ENCODE data around the gene C16orf82. TPM values are rescaled to one million over a fixed set of nuclear protein-coding genes. Genes with fewer than 3 reads are reported as not detected.

C16orf82 gene
- total and polyA plus RNA-seq, 2 of the 8 experiments (the other 6 are each of a cell fraction or from before 2014, with no cell fraction given): not detected

DNA sequence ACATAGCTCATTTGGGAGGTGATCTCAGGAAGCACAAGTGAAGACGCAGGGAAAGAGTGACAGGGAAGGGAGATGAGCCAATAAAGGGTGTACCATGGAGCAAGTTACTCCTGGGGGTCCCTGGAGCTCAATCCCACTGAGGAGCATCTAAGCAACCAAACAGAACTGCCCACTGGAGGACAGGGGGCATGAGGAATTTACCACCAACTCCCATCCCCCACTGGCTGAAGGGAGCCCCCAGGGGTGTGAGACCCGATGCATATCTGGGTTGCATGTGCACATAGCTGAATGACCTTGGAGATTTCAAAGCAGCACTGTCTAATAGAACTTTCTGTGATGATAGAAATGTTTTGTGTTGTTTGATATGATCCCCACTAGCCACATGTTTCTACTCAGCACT lies 29.6 kb downstream of the C16orf82 start:
- Histone ChIP-seq H3K4me1 (replicated peaks in 1 of 4; ENCODE audit: control insufficient read depth in 3 of 4, insufficient read depth in 4 of 4, low read length in 3 of 4) (no peaks in the 10 kb centered on the region), H3K23me2 (ENCODE audit: low read depth, low read length) (no peaks in the 10 kb centered on the region), H3K56ac (replicated peaks; ENCODE audit: insufficient read length, low read depth, low read length) (no peak overlapping the region), H3K14ac (ENCODE audit: insufficient read length) (no peak overlapping the region), H3K9ac (replicated peaks in 1 of 4; ENCODE audit: extremely low read depth in 1 of 4, low read depth in 3 of 4, low read length in 3 of 4) (no peak overlapping the region), H3K36me3 (ENCODE audit: control insufficient read depth in 2 of 4, insufficient read depth in 4 of 4, low read length in 3 of 4) (no peaks in the 10 kb centered on the region), H2BK20ac (ENCODE audit: low read length) (no peak overlapping the region), H3K79me1 (ENCODE audit: low read depth, low read length) (no peaks in the 10 kb centered on the region), H3K79me2 (ENCODE audit: control insufficient read depth in 1 of 2, insufficient read depth in 2 of 2, low read length in 2 of 2) (no peaks in the 10 kb centered on the region), H4K91ac (replicated peaks; ENCODE audit: insufficient read length, low read length) (no peak overlapping the region), H4K5ac (ENCODE audit: insufficient read length, low read depth, low read length) (no peak overlapping the region), H2BK120ac (replicated peaks; ENCODE audit: low read depth, low read length) (no peak overlapping the region), H3K4ac (replicated peaks; ENCODE audit: insufficient read length, low read depth, low read length) (no peak overlapping the region), H2BK15ac (ENCODE audit: low read length) (no peak overlapping the region), H4K20me1 (replicated peaks in 1 of 2; ENCODE audit: control insufficient read depth in 1 of 2, insufficient read depth in 2 of 2, low read length in 2 of 2) (no peaks in the 10 kb centered on the region), H3K27ac (ENCODE audit: low read depth, low read length) (no peak overlapping the region), H3K4me3 (ENCODE audit: extremely low read depth in 1 of 4, insufficient read depth in 2 of 4, low read depth in 3 of 4, low read length in 4 of 4) (no peak overlapping the region), H2AK5ac (ENCODE audit: low read depth, low read length) (no peak overlapping the region), H2AFZ (ENCODE audit: low read length) (no peak overlapping the region), H3K23ac (ENCODE audit: insufficient read length) (no peak overlapping the region), H4K8ac (ENCODE audit: extremely low read depth, insufficient read depth, low read length) (no peak overlapping the region), H2BK12ac (ENCODE audit: low read depth, low read length) (no peak overlapping the region), H2BK5ac (ENCODE audit: low read depth, low read length) (no peak overlapping the region), H3K4me2 (ENCODE audit: insufficient read depth in 1 of 2, low read depth in 2 of 2, low read length in 2 of 2) (no peak overlapping the region), H3K18ac (ENCODE audit: extremely low read depth, low read length) (no peak overlapping the region), H3K9me3 (ENCODE audit: insufficient read depth in 2 of 2, low read depth in 1 of 2, low read length in 1 of 2) (no peaks in the 10 kb centered on the region), H3K27me3 (replicated peaks in 1 of 4; ENCODE audit: control insufficient read depth in 3 of 4, extremely low read depth in 1 of 4, insufficient read depth in 3 of 4, low read length in 3 of 4) (no peaks in the 10 kb centered on the region; a peak in 1 of 7 replicates)
- TF ChIP-seq HDAC2 (IDR thresholded peaks at IDR 0.05; ENCODE audit: borderline replicate concordance in 1 of 2, low read depth in 2 of 2, low read length in 2 of 2) (no peak), SP2 (IDR thresholded peaks at IDR 0.05; ENCODE audit: low read length) (no peak), BCL11A (IDR thresholded peaks at IDR 0.05; ENCODE audit: low read depth in 2 of 2, low read length in 2 of 2) (no peak), SP4 (IDR thresholded peaks at IDR 0.05; ENCODE audit: low read length) (no peak), TCF12 (IDR thresholded peaks at IDR 0.05; ENCODE audit: low read depth, low read length) (no peak), SAP30 (IDR thresholded peaks at IDR 0.05; ENCODE audit: insufficient read depth, insufficient replicate concordance, low read length) (no peak), NANOG (IDR thresholded peaks at IDR 0.05; ENCODE audit: insufficient read depth, low read depth, low read length, poor library complexity, severe bottlenecking) (no peak), CHD2 (IDR thresholded peaks at IDR 0.05; ENCODE audit: low read length) (no peak), RXRA (IDR thresholded peaks at IDR 0.05; ENCODE audit: insufficient read depth, low read depth, low read length) (no peak), CEBPB (IDR thresholded peaks at IDR 0.05; ENCODE audit: low read depth, low read length) (no peak), SRF (IDR thresholded peaks at IDR 0.05; ENCODE audit: low read depth, low read length) (no peak)
- TF ChIP-seq, protein P1, sequence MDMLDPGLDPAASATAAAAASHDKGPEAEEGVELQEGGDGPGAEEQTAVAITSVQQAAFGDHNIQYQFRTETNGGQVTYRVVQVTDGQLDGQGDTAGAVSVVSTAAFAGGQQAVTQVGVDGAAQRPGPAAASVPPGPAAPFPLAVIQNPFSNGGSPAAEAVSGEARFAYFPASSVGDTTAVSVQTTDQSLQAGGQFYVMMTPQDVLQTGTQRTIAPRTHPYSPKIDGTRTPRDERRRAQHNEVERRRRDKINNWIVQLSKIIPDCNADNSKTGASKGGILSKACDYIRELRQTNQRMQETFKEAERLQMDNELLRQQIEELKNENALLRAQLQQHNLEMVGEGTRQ (IDR thresholded peaks at IDR 0.05; ENCODE audit: low read length): no peak
- FAIRE-seq: no peak
- POLR2A ChIA-PET (ENCODE audit: partially characterized antibody): no interaction called here
- CTCF ChIA-PET (ENCODE audit: partially characterized antibody): interaction anchor here (1.0 kb wide), 1 partner anchor 83 kb away, joined by 3 read pairs; no protein-coding TSS in a partner anchor
- WGBS, 2 experiments (ENCODE audit: extremely low coverage in 1 of 2, insufficient coverage in 1 of 2, insufficient read length in 1 of 2, insufficient replicate concordance in 2 of 2, low coverage in 1 of 2, low lambda C conversion rate in 2 of 2, missing lambda C conversion rate in 1 of 2): 89% methylated on average over 2 of the region's 2 CpGs; no CpG with 5 or more reads in 1 of the 2 experiments
- no peak for DNase-seq (ENCODE audit: low read depth in 1 of 2, low spot score in 2 of 2)
